ENCODE results near the gene PPCS. TPM values are rescaled to one million over a fixed set of nuclear protein-coding genes. Genes with fewer than 3 reads are reported as not detected.

Gene PPCS
- total and polyA plus RNA-seq, 2 of the 8 experiments (the other 6 are each of a cell fraction or from before 2014, with no cell fraction given) = 24.5 to 35.3 TPM

- no peak for TF ChIP-seq KDM4A (IDR thresholded peaks at IDR 0.05; ENCODE audit: low read depth, low read length, severe bottlenecking)
- TF ChIP-seq JUND (IDR thresholded peaks at IDR 0.05; ENCODE audit: low read length) = no peak
- no peak for TF ChIP-seq MAFK (IDR thresholded peaks at IDR 0.05; ENCODE audit: low read depth, low read length)
- no peak for TF ChIP-seq KDM5A (IDR thresholded peaks at IDR 0.05; ENCODE audit: low read length)
- no peak for TF ChIP-seq POLR2A (IDR thresholded peaks at IDR 0.05; ENCODE audit: control extremely low read depth in 1 of 2, low read depth in 2 of 2, low read length in 2 of 2)
Observed at GRCh38 chr1:42453386-42453785, 3.0 kb upstream of the PPCS start (continued).
